Vagina (tissue), 2 donors: Measurements from ENCODE around the gene SLC1A4. TPM values are rescaled to one million over a fixed set of nuclear protein-coding genes. Genes with fewer than 3 reads are reported as not detected.
"Not testable (repeated sequence)": the region's sequence is repeated elsewhere in the genome, so short reads cannot be mapped to it uniquely, and the experiment has no call there.

Experiments used
- DNase-seq, 2 donors: peaks; one replicate each; pipeline ENCODE4 v3.0.0-alpha.2; 2017; ENCODE audit errors: extremely low spot score in 2 of 2
- H3K27ac ChIP-seq: fragments of 200-600 bp; sonication (generic); one replicate; pipeline ENCODE4 v1.5.1; 2019
- H3K27me3 ChIP-seq: fragments of 200-600 bp; sonication (generic); one replicate; pipeline ENCODE4 v1.5.1; 2019
- H3K36me3 ChIP-seq, 2 donors: fragments of 200-600 bp; sonication (generic); one replicate each; pipeline ENCODE4 v1.5.1; 2017 to 2019
- H3K4me1 ChIP-seq: fragments of 200-600 bp; sonication (generic); one replicate; pipeline ENCODE4 v1.5.1; 2019
- H3K4me3 ChIP-seq, 2 donors: fragments of 200-600 bp; sonication (generic); 1 replicate in 1 of 2; 2 replicates in 1 of 2; pipeline ENCODE4 v1.5.1; 2016 to 2019
- H3K9me3 ChIP-seq: fragments of 200-600 bp; sonication (generic); one replicate; pipeline ENCODE4 v1.5.1; 2019
- CTCF ChIP-seq, 3 experiments: fragments of 450-650 bp in 2 of 3; fragments of 200-600 bp in 1 of 3; sonication (generic) in 1 of 3; IDR thresholded peaks; one replicate each; pipeline ENCODE4 v1.5.1; 2017 to 2019; ENCODE audit warnings: antibody characterized with exemption in 3 of 3, mild to moderate bottlenecking in 2 of 3, moderate library complexity in 2 of 3
- POLR2A ChIP-seq, 2 donors: fragments of 450-650 bp; IDR thresholded peaks; one replicate each; pipeline ENCODE4 v1.6.1; 2017; ENCODE audit warnings: antibody characterized with exemption in 2 of 2, mild to moderate bottlenecking in 2 of 2, moderate library complexity in 2 of 2
- POLR2AphosphoS5 ChIP-seq, 2 donors: sonication (generic); formaldehyde crosslinking; IDR thresholded peaks; one replicate each; pipeline ENCODE4 v1.9.0; 2017; ENCODE audit warnings: antibody characterized with exemption in 2 of 2, mild to moderate bottlenecking in 2 of 2, low read depth in 1 of 2; ENCODE audit not compliant: insufficient read depth in 1 of 2
- intact Hi-C: fragments of 100-400 bp; cut with DNase I; formaldehyde crosslinking; loops from one replicate; pipeline ENCODE4 v1.15.1; 2023
- total RNA-seq: library from RNA; depleted of rRNA; stranded (reverse); fragments of >200 nt; gene quantifications from one replicate; pipeline ENCODE4 v1.2.3, GENCODE V29; 2016

SLC1A4 gene
- total RNA-seq, 1 donor from 2014 or later = 11.5 TPM

GRCh38 chr2:64998658-64999061 is 9.5 kb downstream of the SLC1A4 start:
- no peaks in the 10 kb centered on the region for H3K27me3 ChIP-seq
- no peaks in the 10 kb centered on the region for H3K9me3 ChIP-seq
- H3K36me3 ChIP-seq = no peaks in the 10 kb centered on the region
- no peak for DNase-seq
- no peak overlapping the region for H3K4me3 ChIP-seq
- H3K4me1 ChIP-seq = peaks cover 17% of the 10 kb centered on the region
- TF ChIP-seq CTCF (IDR thresholded peaks at IDR 0.05) (no peak), POLR2AphosphoS5 (IDR thresholded peaks at IDR 0.05; ENCODE audit: insufficient read depth in 1 of 2, low read depth in 1 of 2) (no peak), POLR2A (IDR thresholded peaks at IDR 0.05) (no peak)
- intact Hi-C loops = no loop called here
- H3K27ac ChIP-seq = peak overlapping the region; percentile 3

DNA sequence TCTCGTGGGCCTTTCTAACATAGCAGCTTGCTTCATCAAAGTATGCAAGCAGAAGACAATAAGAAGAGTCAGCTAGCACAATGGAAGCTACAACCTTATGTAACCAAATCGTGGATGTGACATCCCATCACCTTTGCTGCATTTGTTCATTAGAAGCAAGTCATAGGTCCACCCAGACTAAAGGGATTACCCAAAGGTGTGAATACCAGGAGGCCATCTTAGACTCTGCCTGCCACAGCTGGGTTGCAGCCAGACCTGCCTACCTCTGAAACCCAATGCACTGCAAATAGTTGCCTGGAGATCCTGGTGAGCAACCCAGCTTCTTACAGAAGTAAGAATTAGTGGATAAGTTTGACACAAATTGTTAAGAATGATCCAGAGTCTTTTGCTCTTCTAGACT is 10.6 kb downstream of the SLC1A4 start:
- H3K27ac ChIP-seq = no peak overlapping the region

DNA sequence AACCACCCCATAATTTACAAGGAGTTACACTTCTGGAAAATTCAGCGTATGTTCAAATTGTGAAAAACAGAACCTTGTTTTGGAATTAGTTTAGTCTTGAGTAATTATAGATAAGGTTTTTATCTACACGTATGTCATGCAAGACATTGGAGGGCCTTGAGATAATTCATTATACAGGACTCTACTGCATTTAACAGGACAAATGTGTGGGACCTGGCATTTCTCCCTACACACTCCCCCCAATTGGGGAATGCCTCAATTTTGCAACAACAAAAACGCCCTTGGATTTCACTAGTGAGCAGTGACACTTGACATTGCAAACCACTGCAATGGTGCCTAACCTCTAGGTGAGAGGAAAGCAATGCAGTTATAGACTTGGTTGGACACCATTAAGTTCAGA is 11.4 kb downstream of the SLC1A4 start:
- DNase-seq = no peak
- Histone ChIP-seq H3K9me3 (no peaks in the 10 kb centered on the region), H3K4me3 (no peak overlapping the region), H3K27ac (no peak overlapping the region), H3K36me3 (peaks cover 0 to 6% of the 10 kb centered on the region in 2 donors), H3K27me3 (no peaks in the 10 kb centered on the region), H3K4me1 (peaks cover 17% of the 10 kb centered on the region)
- TF ChIP-seq POLR2A (IDR thresholded peaks at IDR 0.05) (no peak), CTCF (IDR thresholded peaks at IDR 0.05) (no peak), POLR2AphosphoS5 (IDR thresholded peaks at IDR 0.05; ENCODE audit: insufficient read depth in 1 of 2, low read depth in 1 of 2) (no peak)
- intact Hi-C loops = no loop called here

More for the DNA sequence above, 10.6 kb downstream of the SLC1A4 start:
- no peak for DNase-seq
- Histone ChIP-seq H3K9me3 (no peaks in the 10 kb centered on the region), H3K27me3 (no peaks in the 10 kb centered on the region), H3K4me3 (no peak overlapping the region), H3K36me3 (no peaks in the 10 kb centered on the region), H3K4me1 (peaks cover 17% of the 10 kb centered on the region)
- TF ChIP-seq CTCF (IDR thresholded peaks at IDR 0.05) = no peak
- TF ChIP-seq POLR2A (IDR thresholded peaks at IDR 0.05) = no peak
- TF ChIP-seq POLR2AphosphoS5 (IDR thresholded peaks at IDR 0.05; ENCODE audit: insufficient read depth in 1 of 2, low read depth in 1 of 2) = no peak
- intact Hi-C loops = no loop called here

DNA sequence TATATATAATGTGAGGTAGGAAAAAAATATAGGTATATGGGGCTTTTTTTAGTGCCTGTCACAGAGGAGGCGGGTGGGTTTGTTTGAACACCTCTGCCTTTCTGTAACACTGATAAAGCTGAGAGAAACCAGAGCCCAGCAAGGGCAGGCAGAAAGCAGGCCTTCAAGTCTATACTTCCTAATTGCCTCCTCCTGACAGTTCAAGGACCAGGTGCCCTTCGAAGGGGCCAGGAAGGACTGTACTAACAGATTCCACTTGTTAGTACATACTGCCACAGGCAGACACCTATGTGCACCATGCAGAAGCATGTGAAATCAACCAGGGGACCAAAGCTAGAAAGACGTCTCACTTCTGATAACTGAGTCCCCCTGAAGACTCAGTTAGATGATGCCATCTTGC is 13.8 kb downstream of the SLC1A4 start:
- Histone ChIP-seq H3K27me3 (no peaks in the 10 kb centered on the region), H3K36me3 (peaks cover 0 to 8% of the 10 kb centered on the region in 2 donors), H3K4me1 (peaks cover 16% of the 10 kb centered on the region), H3K9me3 (no peaks in the 10 kb centered on the region), H3K4me3 (no peak overlapping the region), H3K27ac (no peak overlapping the region)
- intact Hi-C loops = no loop called here
- TF ChIP-seq POLR2A (IDR thresholded peaks at IDR 0.05) (no peak), CTCF (IDR thresholded peaks at IDR 0.05) (no peak)
- DNase-seq = no peak

GRCh38 chr2:65004232-65004631 is 15.0 kb downstream of the SLC1A4 start:
- H3K9me3 ChIP-seq, H3K27me3 ChIP-seq, H3K36me3 ChIP-seq, intact Hi-C loops, H3K27ac ChIP-seq, H3K4me3 ChIP-seq, DNase-seq, H3K4me1 ChIP-seq: not testable (repeated sequence)

- H3K9me3 ChIP-seq = no peaks in the 10 kb centered on the region
- no peak overlapping the region for H3K4me3 ChIP-seq
- H3K27me3 ChIP-seq = no peaks in the 10 kb centered on the region
- TF ChIP-seq POLR2AphosphoS5 (IDR thresholded peaks at IDR 0.05; ENCODE audit: insufficient read depth in 1 of 2, low read depth in 1 of 2) = no peak
- TF ChIP-seq POLR2A (IDR thresholded peaks at IDR 0.05) = no peak
- TF ChIP-seq CTCF (IDR thresholded peaks at IDR 0.05) = no peak
- H3K36me3 ChIP-seq = peaks cover 0 to 27% of the 10 kb centered on the region in 2 donors
- intact Hi-C loops = no loop called here
- no peaks in the 10 kb centered on the region for H3K4me1 ChIP-seq
- H3K27ac ChIP-seq = no peak overlapping the region
- no peak for DNase-seq
Observed at GRCh38 chr2:65013776-65014175, 24.6 kb downstream of the SLC1A4 start.
